Measurements from ENCODE around the gene CMTM7. TPM values are rescaled to one million over a fixed set of nuclear protein-coding genes. Genes with fewer than 3 reads are reported as not detected.
"Not testable (repeated sequence)": the region's sequence is repeated elsewhere in the genome, so short reads cannot be mapped to it uniquely, and the experiment has no call there.

CMTM7 gene
- total and polyA plus RNA-seq, 10 of the 15 experiments (the other 5 are each of a cell fraction or from before 2014, with no cell fraction given) = 3.7 to 36.4 (median 14.7) TPM

DNA sequence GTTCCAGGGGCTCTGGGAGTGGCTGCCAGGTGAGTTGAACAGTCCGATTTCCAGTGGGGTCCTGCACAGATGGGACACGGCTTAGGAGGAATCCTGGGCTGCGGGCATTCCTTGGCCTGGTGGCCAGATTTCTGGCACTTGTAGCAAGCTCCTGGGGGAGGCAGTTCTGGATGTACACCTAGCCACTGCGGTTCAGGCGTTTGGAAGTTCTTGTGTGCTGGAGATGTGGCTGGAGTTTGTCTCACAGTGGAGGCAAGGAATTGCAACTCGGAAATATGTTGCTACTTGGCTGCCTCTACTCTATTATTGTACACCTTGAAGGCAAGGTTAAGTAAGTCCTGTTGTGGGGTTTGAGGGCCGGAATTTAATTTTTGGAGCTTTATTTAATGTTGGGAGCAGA is 73.1 kb downstream of the CMTM7 start:
- H3K36me3 ChIP-seq (ENCODE audit: control insufficient read depth in 2 of 2, insufficient read depth in 2 of 2, low read length in 1 of 2); H3K9me3 ChIP-seq (replicated peaks; ENCODE audit: control insufficient read depth, insufficient read depth, low read length); FAIRE-seq; H3K4me2 ChIP-seq (ENCODE audit: control insufficient read depth, insufficient read depth); H3K9ac ChIP-seq (ENCODE audit: control insufficient read depth, insufficient read depth, low read length); H3K27ac ChIP-seq (ENCODE audit: control insufficient read depth, insufficient read depth); POLR2A ChIA-PET; H2AFZ ChIP-seq (ENCODE audit: control insufficient read depth, low read depth, low read length); H3K4me3 ChIP-seq; H3K27me3 ChIP-seq (replicated peaks in 1 of 2; ENCODE audit: control insufficient read depth in 2 of 2, insufficient read depth in 2 of 2, low read length in 1 of 2); H3K79me2 ChIP-seq (ENCODE audit: control insufficient read depth, insufficient read depth, low read length); RAD21 ChIA-PET (ENCODE audit: unreplicated experiment); ATAC-seq; H4K20me1 ChIP-seq (ENCODE audit: control insufficient read depth, insufficient read depth); BruUV-seq (replicated peaks); DNase-seq (ENCODE audit: low read depth, low spot score): not testable (repeated sequence)
- peaks cover 29% of the 10 kb centered on the region for H3K4me1 ChIP-seq (ENCODE audit: control insufficient read depth, insufficient read depth, low read length)
- ChIA-PET CTCF (interaction anchor here (1.1 to 1.7 kb wide), 2 partner anchors 88 to 89 kb away, joined by 3 to 4 read pairs; no protein-coding TSS in a partner anchor), SMC1A (ENCODE audit: uncharacterized antibody, unreplicated experiment) (interaction anchor here (0.7 to 1.2 kb wide), 3 partner anchors 41 to 169 kb away, joined by 3 read pairs; no protein-coding TSS in a partner anchor)
- WGBS (ENCODE audit: insufficient coverage, insufficient replicate concordance, low lambda C conversion rate, missing lambda C conversion rate) = 83% methylated on average over 7 of the region's 7 CpGs
- in situ Hi-C loops (cut with MboI) (loop anchor here (5.0 kb wide), 1 partner anchor 87 kb away; no protein-coding TSS in a partner anchor), intact Hi-C loops (cut with micrococcal nuclease; ENCODE audit: unreplicated experiment) (loop anchor here (5.0 kb wide), 3 partner anchors 42 to 287 kb away; partner anchors contain the start of gene CMTM7)

DNA sequence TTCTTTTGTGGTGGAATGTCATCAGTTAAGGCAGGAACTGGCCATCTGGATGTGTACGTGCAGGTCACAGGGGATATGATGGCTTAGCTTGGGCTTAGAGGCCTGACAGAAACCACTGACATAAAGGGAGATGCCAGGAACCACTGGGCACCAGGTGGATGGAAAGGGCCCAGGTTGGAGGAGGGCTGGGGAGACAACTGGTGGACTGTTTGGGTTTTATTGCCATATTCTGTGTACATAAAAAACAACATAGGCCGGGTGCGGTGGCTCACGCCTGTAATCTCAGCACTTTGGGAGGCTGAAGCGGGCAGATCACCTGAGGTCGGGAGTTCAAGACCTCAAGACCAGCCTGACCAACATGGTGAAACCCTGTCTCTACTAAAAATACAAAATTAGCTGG is 75.2 kb downstream of the CMTM7 start:
- BruUV-seq (replicated peaks); H3K4me2 ChIP-seq (ENCODE audit: control insufficient read depth, insufficient read depth); H4K20me1 ChIP-seq (ENCODE audit: control insufficient read depth, insufficient read depth); H3K79me2 ChIP-seq (ENCODE audit: control insufficient read depth, insufficient read depth, low read length); H3K9me3 ChIP-seq (replicated peaks; ENCODE audit: control insufficient read depth, insufficient read depth, low read length); H3K9ac ChIP-seq (ENCODE audit: control insufficient read depth, insufficient read depth, low read length); H3K36me3 ChIP-seq (ENCODE audit: control insufficient read depth in 2 of 2, insufficient read depth in 2 of 2, low read length in 1 of 2); H3K27ac ChIP-seq (ENCODE audit: control insufficient read depth, insufficient read depth); FAIRE-seq; ATAC-seq; DNase-seq (ENCODE audit: low read depth, low spot score); H2AFZ ChIP-seq (ENCODE audit: control insufficient read depth, low read depth, low read length); H3K4me3 ChIP-seq; H3K27me3 ChIP-seq (replicated peaks in 1 of 2; ENCODE audit: control insufficient read depth in 2 of 2, insufficient read depth in 2 of 2, low read length in 1 of 2): not testable (repeated sequence)
- ChIA-PET SMC1A (ENCODE audit: uncharacterized antibody, unreplicated experiment) (interaction anchor here (1.8 to 6.0 kb wide), 10 partner anchors 12 to 95 kb away, joined by 7 to 61 read pairs (median 16); partner anchors contain the start of gene CMTM6), POLR2A (interaction anchor here (1.4 kb wide), 1 partner anchor 92 kb away, joined by 5 read pairs; no protein-coding TSS in a partner anchor), RAD21 (ENCODE audit: unreplicated experiment) (interaction anchor here (1.6 to 5.5 kb wide), 7 partner anchors 23 to 170 kb away, joined by 4 to 121 read pairs (median 57); no protein-coding TSS in a partner anchor), CTCF (interaction anchor here (1.0 to 5.7 kb wide), 9 partner anchors 18 to 133 kb away, joined by 3 to 201 read pairs (median 41); no protein-coding TSS in a partner anchor)
- WGBS (ENCODE audit: insufficient coverage, insufficient replicate concordance, low lambda C conversion rate, missing lambda C conversion rate) = 75% methylated on average over 4 of the region's 6 CpGs
- peaks cover 39% of the 10 kb centered on the region for H3K4me1 ChIP-seq (ENCODE audit: control insufficient read depth, insufficient read depth, low read length)
- intact Hi-C loops (cut with micrococcal nuclease; ENCODE audit: unreplicated experiment) = loop anchor here (5.0 kb wide), 3 partner anchors 45 to 290 kb away; partner anchors contain the start of gene CMTM7
- in situ Hi-C loops (cut with MboI) = loop anchor here (5.0 kb wide), 1 partner anchor 90 kb away; no protein-coding TSS in a partner anchor
